Pancreas (tissue), 10 donors: Measurements from ENCODE around the gene ASB10. TPM values are rescaled to one million over a fixed set of nuclear protein-coding genes. Genes with fewer than 3 reads are reported as not detected.
A peak's percentile ranks its signal among the peaks of the same experiment; 100 is the strongest.

Source experiments
- ATAC-seq, 4 donors: fragments of 200-7000 bp; cut with Tn5 transposase; one replicate each; pipeline versions ENCODE4 v1.8.0 to v1.9.1; 2020; ENCODE audit warnings: mild to moderate bottlenecking in 4 of 4, moderate library complexity in 4 of 4
- DNase-seq, 6 donors: peaks; one replicate each; pipeline ENCODE4 v3.0.0-alpha.2; 2020
- FAIRE-seq: peaks from 2 replicates; lab custom pipeline; 2012; peaks lifted over from hg19 to GRCh38; lab: Jason Lieb, UNC
- H3K27ac ChIP-seq, 4 donors: fragments of 200-600 bp; sonication (generic); 1 replicate in 3 of 4; 2 replicates in 1 of 4; pipeline versions ENCODE4 v1.5.0 to v1.8.0; 2020
- H3K27me3 ChIP-seq, 4 donors: fragments of 200-600 bp; one replicate each; pipeline ENCODE4 v1.8.0; 2021
- H3K36me3 ChIP-seq, 3 donors: fragments of 200-600 bp; sonication (generic) in 1 of 3; one replicate each; pipeline versions ENCODE4 v1.5.0 to v1.8.0; 2020 to 2021
- H3K4me1 ChIP-seq, 3 donors: fragments of 200-600 bp; one replicate each; pipeline ENCODE4 v1.8.0; 2021
- H3K4me3 ChIP-seq, 4 donors: fragments of 200-600 bp; sonication (generic) in 2 of 4; one replicate each; pipeline versions ENCODE4 v1.5.0 to v1.8.0; 2020 to 2021
- H3K9me3 ChIP-seq, 4 donors: fragments of 200-600 bp; one replicate each; pipeline ENCODE4 v1.8.0; 2021
- CTCF ChIP-seq, 4 donors: fragments of 200-600 bp; sonication (generic) in 3 of 4; IDR thresholded peaks; one replicate each; pipeline versions ENCODE4 v1.5.0 to v1.8.0; 2021; ENCODE audit warnings: antibody characterized with exemption in 4 of 4
- WGBS, 2 donors: extraction: QIAGEN DNeasy Blood & Tissue Kit; methylation state at CpG; one replicate each; pipeline ENCODE4 v1.1.7; 2013; 5-methylcytosine and 5-hydroxymethylcytosine counted together
- intact Hi-C, 3 donors: fragments of 100-400 bp; cut with DNase I; formaldehyde crosslinking; loops; one replicate each; pipeline versions ENCODE4 v1.11.1 to v1.14.2; 2022
- polyA plus RNA-seq, 2 donors: library from polyadenylated mRNA; stranded (reverse); fragments of 200-250 nt; gene quantifications; one replicate each; pipeline ENCODE4 v1.2.3, GENCODE V29; 2013
- total RNA-seq, 6 donors: library from RNA; stranded (reverse); fragmentation: NEBNext Ultra II Directional in 4 of 6; extraction: Animal tissue kit (Norgen Biotek cat#: 25700) in 4 of 6; gene quantifications; one replicate each; pipeline versions ENCODE4 v1.2.1 to v1.2.4, GENCODE V29; 2021 to 2023
- donor health status: healthy with polysubstance abuse.
- donor health status: DM: no; HTN: no; CAD: no; lungs with moderate emphysema.
- donor health status: DM: no; HTN: no; CAD: no.
- donor health status: control.
- donor health status: control.
- donor health status: Bipolar disorder and iron deficiency.
- donor health status: DM: yes; HTN: yes; CAD: no.
- donor health status: DM: no; HTN: no; CAD: no.
- donor health status: DM: no; HTN: no; CAD: no.
- donor health status: DM: yes; HTN: yes; CAD: no.

ASB10 gene
- total and polyA plus RNA-seq, 8 donors: not detected

GRCh38 chr7:151128144-151128543, 58.9 kb downstream of the ASB10 start:
- TF ChIP-seq CTCF (IDR thresholded peaks at IDR 0.05): no peak
- peaks cover 0 to 29% (median 0%) of the 10 kb centered on the region in 3 donors for H3K36me3 ChIP-seq
- no peaks in the 10 kb centered on the region for H3K27me3 ChIP-seq
- DNase-seq (peak in 2 of 6 donors; percentile 17 to 27), ATAC-seq (no peak), FAIRE-seq (no peak)
- H3K9me3 ChIP-seq: no peaks in the 10 kb centered on the region
- 82 to 89% methylated on average over 14 of the region's 14 CpGs for whole genome bisulfite sequencing, 2 donors
- H3K27ac ChIP-seq: no peak overlapping the region
- intact Hi-C loops: loop anchor here in 1 of 3 donors (5.0 kb wide), 1 partner anchor 39 kb away; the partner anchor contains the start of gene GBX1
- H3K4me1 ChIP-seq: no peaks in the 10 kb centered on the region
- no peak overlapping the region for H3K4me3 ChIP-seq

- peaks cover 0 to 35% (median 0%) of the 10 kb centered on the region in 3 donors for H3K36me3 ChIP-seq
- DNase-seq (peak in 2 of 6 donors; percentile 47 to 79), FAIRE-seq (no peak), ATAC-seq (no peak)
- intact Hi-C loops: loop anchor here in 1 of 3 donors (5.0 kb wide), 1 partner anchor 41 kb away; the partner anchor contains the start of gene GBX1
- no peaks in the 10 kb centered on the region for H3K27me3 ChIP-seq
- H3K9me3 ChIP-seq: no peaks in the 10 kb centered on the region
- no peaks in the 10 kb centered on the region for H3K4me1 ChIP-seq
- 79 to 80% methylated on average over 19 of the region's 19 CpGs for WGBS, 2 donors
- TF ChIP-seq CTCF (IDR thresholded peaks at IDR 0.05): no peak
- no peak overlapping the region for H3K27ac ChIP-seq
- H3K4me3 ChIP-seq: no peak overlapping the region
These were observed 60.4 kb downstream of the ASB10 start for GRCh38 chr7:151126491-151127137.

- Histone ChIP-seq H3K27ac (no peak overlapping the region), H3K36me3 (peaks cover 0 to 39% (median 0%) of the 10 kb centered on the region in 3 donors), H3K27me3 (no peaks in the 10 kb centered on the region), H3K9me3 (no peaks in the 10 kb centered on the region), H3K4me3 (peak overlapping the region in 2 of 4 donors; percentile 29 to 31), H3K4me1 (no peaks in the 10 kb centered on the region)
- ATAC-seq: peak in 2 of 4 donors; percentile 6 to 9
- WGBS, 2 donors: 59 to 68% methylated on average over 45 to 58 of the region's 58 CpGs
- peak in 2 of 6 donors; percentile 31 to 60 for DNase-seq
- FAIRE-seq: no peak
- intact Hi-C loops: loop anchor here in 1 of 3 donors (5.0 kb wide), 1 partner anchor 41 kb away; the partner anchor contains the start of gene GBX1
- no peak for TF ChIP-seq CTCF (IDR thresholded peaks at IDR 0.05)
These were observed 61.1 kb downstream of the ASB10 start for GRCh38 chr7:151125846-151126481.

Other genes with a start within 250 kb of the ASB10 start
- gene KCNH2, start 208.9 kb downstream of the ASB10 start, total RNA-seq: 1 to 10 TPM; 1.4 to 4.4 (median 3.0) TPM
- 10 to 100 TPM in 1 of 2 donors, 1 to 10 TPM in 1; 7.4 to 27.9 TPM for gene KCNH2, start 208.9 kb downstream of the ASB10 start, polyA plus RNA-seq
- 1 to 10 TPM; 1.0 to 5.1 (median 3.1) TPM for gene NOS3, start 196.2 kb downstream of the ASB10 start, total RNA-seq
- gene NOS3, start 196.2 kb downstream of the ASB10 start, polyA plus RNA-seq: 10 to 100 TPM in 1 of 2 donors, 1 to 10 TPM in 1; 6.0 to 12.5 TPM
- under 1 TPM in 5 of 6 donors, not detected in 1; 0.06 to 0.46 (median 0.20) TPM for gene ATG9B, start 162.8 kb downstream of the ASB10 start, total RNA-seq
- 1 to 10 TPM in 1 of 2 donors, under 1 TPM in 1; 0.72 to 1.5 TPM for gene ATG9B, start 162.8 kb downstream of the ASB10 start, polyA plus RNA-seq
- 10 to 100 TPM in 3 of 6 donors, 1 to 10 TPM in 3; 6.1 to 18.5 (median 10.1) TPM for gene ABCB8, start 158.8 kb downstream of the ASB10 start, total RNA-seq
- gene ABCB8, start 158.8 kb downstream of the ASB10 start, polyA plus RNA-seq: 10 to 100 TPM; 23.6 to 29.0 TPM
- 1 to 10 TPM in 1 of 6 donors, under 1 TPM in 5; 0.47 to 2.1 (median 0.71) TPM for gene ASIC3, start 138.7 kb downstream of the ASB10 start, total RNA-seq
- gene ASIC3, start 138.7 kb downstream of the ASB10 start, polyA plus RNA-seq: 1 to 10 TPM; 7.0 to 8.7 TPM
- 1 to 10 TPM; 3.7 to 7.0 (median 4.8) TPM for gene CDK5, start 129.4 kb downstream of the ASB10 start, total RNA-seq
- 1 to 10 TPM; 4.6 to 7.8 TPM for gene CDK5, start 129.4 kb downstream of the ASB10 start, polyA plus RNA-seq
- gene SLC4A2, start 127.7 kb downstream of the ASB10 start, total RNA-seq: 100 to 1,000 TPM in 1 of 6 donors, 10 to 100 TPM in 5; 69.2 to 117 (median 85.5) TPM
- 100 to 1,000 TPM; 188 to 211 TPM for gene SLC4A2, start 127.7 kb downstream of the ASB10 start, polyA plus RNA-seq
- 10 to 100 TPM; 23.5 to 51.1 (median 35.9) TPM for gene FASTK, start 106.4 kb downstream of the ASB10 start, total RNA-seq
- gene FASTK, start 106.4 kb downstream of the ASB10 start, polyA plus RNA-seq: 100 to 1,000 TPM; 178 to 265 TPM
- 10 to 100 TPM; 34.5 to 49.8 (median 39.3) TPM for gene TMUB1, start 103.8 kb downstream of the ASB10 start, total RNA-seq
- 100 to 1,000 TPM in 1 of 2 donors, 10 to 100 TPM in 1; 52.8 to 103 TPM for gene TMUB1, start 103.8 kb downstream of the ASB10 start, polyA plus RNA-seq
- 10 to 100 TPM; 41.5 to 81.0 (median 54.7) TPM for gene AGAP3, start 100.8 kb downstream of the ASB10 start, total RNA-seq
- 10 to 100 TPM; 89.8 to 93.9 TPM for gene AGAP3, start 100.8 kb downstream of the ASB10 start, polyA plus RNA-seq
- not detected for gene GBX1, start 19.6 kb downstream of the ASB10 start, total RNA-seq
- gene GBX1, start 19.6 kb downstream of the ASB10 start, polyA plus RNA-seq: not detected
- not detected for gene H2BK1, start 23.2 kb upstream of the ASB10 start, total RNA-seq
- not detected for gene H2BK1, start 23.2 kb upstream of the ASB10 start, polyA plus RNA-seq
- 10 to 100 TPM in 4 of 6 donors, 1 to 10 TPM in 2; 7.1 to 13.6 (median 11.9) TPM for gene ABCF2, start 40.0 kb upstream of the ASB10 start, total RNA-seq
- 10 to 100 TPM in 1 of 2 donors, 1 to 10 TPM in 1; 9.7 to 10.9 TPM for gene ABCF2, start 40.0 kb upstream of the ASB10 start, polyA plus RNA-seq
- 10 to 100 TPM; 12.8 to 27.9 (median 18.9) TPM for gene CHPF2, start 45.2 kb upstream of the ASB10 start, total RNA-seq
- 10 to 100 TPM; 35.3 to 38.6 TPM for gene CHPF2, start 45.2 kb upstream of the ASB10 start, polyA plus RNA-seq
- 10 to 100 TPM; 13.0 to 30.8 (median 15.3) TPM for gene SMARCD3, start 61.4 kb upstream of the ASB10 start, total RNA-seq
- gene SMARCD3, start 61.4 kb upstream of the ASB10 start, polyA plus RNA-seq: 10 to 100 TPM; 46.6 to 69.9 TPM
- gene NUB1, start 154.6 kb upstream of the ASB10 start, total RNA-seq: 10 to 100 TPM; 23.1 to 30.6 (median 24.0) TPM
- 10 to 100 TPM; 19.5 to 23.6 TPM for gene NUB1, start 154.6 kb upstream of the ASB10 start, polyA plus RNA-seq
- gene WDR86, start 222.8 kb upstream of the ASB10 start, total RNA-seq: 1 to 10 TPM in 3 of 6 donors, under 1 TPM in 3; 0.28 to 1.7 (median 0.90) TPM
- 1 to 10 TPM in 1 of 2 donors, under 1 TPM in 1; 0.99 to 1.7 TPM for gene WDR86, start 222.8 kb upstream of the ASB10 start, polyA plus RNA-seq